MM.1S (cell line): ENCODE measurements around the gene FOXG1.

Experiments used
- DNase-seq: peaks from one replicate; pipeline ENCODE4 v3.0.0-alpha.2; 2015
- H2AFZ ChIP-seq: fragments of 300-600 bp; sonication (generic); 2 replicates; pipeline ENCODE4 v1.6.0; 2016; ENCODE audit warnings: antibody characterized with exemption, low read length
- H3F3A ChIP-seq: fragments of 300-600 bp; sonication (generic); 2 replicates; pipeline ENCODE4 v1.6.1; 2016; ENCODE audit warnings: mild to moderate bottlenecking, antibody characterized with exemption, low read length, moderate library complexity, mixed read lengths; ENCODE audit not compliant: insufficient read depth
- H3K27ac ChIP-seq: fragments of 300-600 bp; sonication (generic); 2 replicates; pipeline ENCODE4 v1.5.1; 2016; ENCODE audit warnings: mild to moderate bottlenecking, low read length
- H3K27me3 ChIP-seq: fragments of 300-600 bp; sonication (generic); replicated peaks from 2 replicates; pipeline ENCODE4 v1.6.0; 2016; ENCODE audit warnings: low read length; ENCODE audit not compliant: insufficient read depth
- H3K36me3 ChIP-seq: fragments of 300-600 bp; sonication (generic); replicated peaks from 2 replicates; pipeline ENCODE4 v1.6.1; 2016; ENCODE audit warnings: mild to moderate bottlenecking, low read length, mixed read lengths; ENCODE audit not compliant: insufficient read depth
- H3K4me1 ChIP-seq: fragments of 300-600 bp; sonication (generic); 2 replicates; pipeline ENCODE4 v1.6.1; 2016; ENCODE audit warnings: low read length, mixed read lengths
- H3K4me2 ChIP-seq: fragments of 300-600 bp; sonication (generic); 2 replicates; pipeline ENCODE4 v1.6.0; 2016; ENCODE audit warnings: low read depth, low read length
- H3K4me3 ChIP-seq: fragments of 300-600 bp; sonication (generic); 2 replicates; pipeline ENCODE4 v1.5.1; 2016; ENCODE audit warnings: low read length, mixed read lengths
- H3K79me2 ChIP-seq: fragments of 300-600 bp; sonication (generic); 2 replicates; pipeline ENCODE4 v1.6.1; 2016; ENCODE audit warnings: mixed run types, low read length, mixed read lengths
- H3K9ac ChIP-seq: fragments of 300-600 bp; sonication (generic); 2 replicates; pipeline ENCODE4 v1.6.1; 2016; ENCODE audit warnings: low read length, mixed read lengths
- H3K9me2 ChIP-seq: fragments of 300-600 bp; sonication (generic); replicated peaks from 2 replicates; pipeline ENCODE4 v1.6.1; 2016; ENCODE audit warnings: mild to moderate bottlenecking, low read length, mixed read lengths; ENCODE audit not compliant: insufficient read depth
- H3K9me3 ChIP-seq: fragments of 300-600 bp; sonication (generic); replicated peaks from 2 replicates; pipeline ENCODE4 v1.6.1; 2016; ENCODE audit warnings: mild to moderate bottlenecking, low read length, mixed read lengths; ENCODE audit not compliant: insufficient read depth
- H4K20me1 ChIP-seq: fragments of 300-600 bp; sonication (generic); 2 replicates; pipeline ENCODE4 v1.6.1; 2016; ENCODE audit warnings: mild to moderate bottlenecking, low read length, moderate library complexity, mixed read lengths; ENCODE audit not compliant: insufficient read depth
- CTCF ChIP-seq: fragments of 300-600 bp; sonication (generic); IDR thresholded peaks from 2 replicates; pipeline ENCODE4 v1.5.1; 2016; ENCODE audit warnings: antibody characterized with exemption, low read length, mixed read lengths
- EZH2 ChIP-seq: fragments of 300-600 bp; sonication (generic); optimal IDR thresholded peaks from 2 replicates; pipeline ENCODE3; 2017; ENCODE audit warnings: low read depth, mild to moderate bottlenecking, antibody characterized with exemption, low read length, mixed read lengths
- EZH2phosphoT487 ChIP-seq: fragments of 300-600 bp; sonication (generic); IDR thresholded peaks from 2 replicates; pipeline ENCODE4 v1.6.1; 2018; ENCODE audit warnings: antibody characterized with exemption, low read length

The FOXG1 gene

DNA sequence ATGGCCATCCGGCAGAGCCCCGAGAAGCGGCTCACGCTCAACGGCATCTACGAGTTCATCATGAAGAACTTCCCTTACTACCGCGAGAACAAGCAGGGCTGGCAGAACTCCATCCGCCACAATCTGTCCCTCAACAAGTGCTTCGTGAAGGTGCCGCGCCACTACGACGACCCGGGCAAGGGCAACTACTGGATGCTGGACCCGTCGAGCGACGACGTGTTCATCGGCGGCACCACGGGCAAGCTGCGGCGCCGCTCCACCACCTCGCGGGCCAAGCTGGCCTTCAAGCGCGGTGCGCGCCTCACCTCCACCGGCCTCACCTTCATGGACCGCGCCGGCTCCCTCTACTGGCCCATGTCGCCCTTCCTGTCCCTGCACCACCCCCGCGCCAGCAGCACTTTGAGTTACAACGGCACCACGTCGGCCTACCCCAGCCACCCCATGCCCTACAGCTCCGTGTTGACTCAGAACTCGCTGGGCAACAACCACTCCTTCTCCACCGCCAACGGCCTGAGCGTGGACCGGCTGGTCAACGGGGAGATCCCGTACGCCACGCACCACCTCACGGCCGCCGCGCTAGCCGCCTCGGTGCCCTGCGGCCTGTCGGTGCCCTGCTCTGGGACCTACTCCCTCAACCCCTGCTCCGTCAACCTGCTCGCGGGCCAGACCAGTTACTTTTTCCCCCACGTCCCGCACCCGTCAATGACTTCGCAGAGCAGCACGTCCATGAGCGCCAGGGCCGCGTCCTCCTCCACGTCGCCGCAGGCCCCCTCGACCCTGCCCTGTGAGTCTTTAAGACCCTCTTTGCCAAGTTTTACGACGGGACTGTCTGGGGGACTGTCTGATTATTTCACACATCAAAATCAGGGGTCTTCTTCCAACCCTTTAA, 1.5 kb downstream of the FOXG1 start:
- no peak overlapping the region for H3K9ac ChIP-seq
- H3K36me3 ChIP-seq, result no peaks in the 10 kb centered on the region
- H2AFZ ChIP-seq, result no peak overlapping the region
- no peak overlapping the region for H3K27ac ChIP-seq
- H4K20me1 ChIP-seq, result no peaks in the 10 kb centered on the region
- H3K79me2 ChIP-seq, result no peaks in the 10 kb centered on the region
- no peaks in the 10 kb centered on the region for H3K4me1 ChIP-seq
- no peaks in the 10 kb centered on the region for H3F3A ChIP-seq
- TF ChIP-seq EZH2phosphoT487 (no peak), CTCF (no peak), EZH2 (no peak)
- no peaks in the 10 kb centered on the region for H3K9me3 ChIP-seq
- H3K4me3 ChIP-seq, result no peak overlapping the region
- DNase-seq, result no peak
- H3K27me3 ChIP-seq, result no peaks in the 10 kb centered on the region
- H3K4me2 ChIP-seq, result no peak overlapping the region
- no peaks in the 10 kb centered on the region for H3K9me2 ChIP-seq

DNA sequence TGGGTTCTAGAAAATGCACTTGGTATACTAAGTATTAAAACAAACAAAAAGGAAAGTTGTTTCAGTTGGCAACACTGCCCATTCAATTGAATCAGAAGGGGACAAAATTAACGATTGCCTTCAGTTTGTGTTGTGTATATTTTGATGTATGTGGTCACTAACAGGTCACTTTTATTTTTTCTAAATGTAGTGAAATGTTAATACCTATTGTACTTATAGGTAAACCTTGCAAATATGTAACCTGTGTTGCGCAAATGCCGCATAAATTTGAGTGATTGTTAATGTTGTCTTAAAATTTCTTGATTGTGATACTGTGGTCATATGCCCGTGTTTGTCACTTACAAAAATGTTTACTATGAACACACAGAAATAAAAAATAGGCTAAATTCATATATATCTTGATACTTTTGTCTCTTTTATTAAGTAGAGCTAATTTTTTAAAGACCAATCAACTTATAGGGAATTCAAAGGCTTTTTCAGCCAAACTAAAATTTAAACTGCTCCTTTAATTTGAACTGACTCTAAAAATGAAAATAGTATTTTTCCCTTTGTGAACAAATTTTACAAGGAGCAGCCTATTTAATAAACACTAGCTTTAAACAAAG, 2.8 kb downstream of the FOXG1 start:
- no peak for DNase-seq
- H3K9ac ChIP-seq, result no peak overlapping the region
- no peaks in the 10 kb centered on the region for H3K9me3 ChIP-seq
- no peak overlapping the region for H2AFZ ChIP-seq
- H3K4me3 ChIP-seq, result no peak overlapping the region
- H3K9me2 ChIP-seq, result no peaks in the 10 kb centered on the region
- no peaks in the 10 kb centered on the region for H3F3A ChIP-seq
- no peak overlapping the region for H3K27ac ChIP-seq
- H3K79me2 ChIP-seq, result no peaks in the 10 kb centered on the region
- no peaks in the 10 kb centered on the region for H3K36me3 ChIP-seq
- no peaks in the 10 kb centered on the region for H3K27me3 ChIP-seq
- TF ChIP-seq EZH2phosphoT487, result no peak
- TF ChIP-seq EZH2, result no peak
- TF ChIP-seq CTCF, result no peak
- no peaks in the 10 kb centered on the region for H3K4me1 ChIP-seq
- H4K20me1 ChIP-seq, result no peaks in the 10 kb centered on the region
- H3K4me2 ChIP-seq, result no peak overlapping the region

- H3K27ac ChIP-seq, result no peak overlapping the region
- TF ChIP-seq EZH2phosphoT487, result no peak
- TF ChIP-seq EZH2, result no peak
- no peak overlapping the region for H3K4me2 ChIP-seq
- H3K79me2 ChIP-seq, result no peaks in the 10 kb centered on the region
- H4K20me1 ChIP-seq, result no peaks in the 10 kb centered on the region
- H3K36me3 ChIP-seq, result no peaks in the 10 kb centered on the region
- H3K9me3 ChIP-seq, result no peaks in the 10 kb centered on the region
- no peak overlapping the region for H2AFZ ChIP-seq
- H3K9me2 ChIP-seq, result no peaks in the 10 kb centered on the region
- H3K9ac ChIP-seq, result no peak overlapping the region
- H3F3A ChIP-seq, result no peaks in the 10 kb centered on the region
- no peaks in the 10 kb centered on the region for H3K27me3 ChIP-seq
- no peak overlapping the region for H3K4me3 ChIP-seq
- H3K4me1 ChIP-seq, result no peaks in the 10 kb centered on the region
- DNase-seq, result no peak
Observed at GRCh38 chr14:28770061-28770460, 3.5 kb downstream of the FOXG1 start.
